Limb (tissue), 2 donors: ENCODE measurements around the gene GNA14.
"Not testable (repeated sequence)": the region's sequence is repeated elsewhere in the genome, so short reads cannot be mapped to it uniquely, and the experiment has no call there.

ENCODE experiments used
- DNase-seq, 2 donors: peaks; one replicate each; pipeline ENCODE4 v3.0.0-alpha.2; 2016; ENCODE audit errors: extremely low spot score in 2 of 2

The GNA14 gene

GRCh38 chr9:77418226-77418625 lies 229.9 kb downstream of the GNA14 start:
- no peak for DNase-seq

- no peak for DNase-seq
These were observed 230.6 kb downstream of the GNA14 start for GRCh38 chr9:77417566-77417965.

- DNase-seq = not testable (repeated sequence)
These were observed 239.6 kb downstream of the GNA14 start for GRCh38 chr9:77408521-77408920.

- no peak for DNase-seq
These were observed 244.9 kb downstream of the GNA14 start for GRCh38 chr9:77403239-77403638.

- no peak for DNase-seq
These were observed 245.8 kb downstream of the GNA14 start for GRCh38 chr9:77402286-77402685.

GRCh38 chr9:77399964-77400363 lies 248.2 kb downstream of the GNA14 start:
- DNase-seq = no peak

- DNase-seq = not testable (repeated sequence)
These were observed 249.5 kb downstream of the GNA14 start for GRCh38 chr9:77398581-77398980.

GRCh38 chr9:77392328-77392727 lies 255.8 kb downstream of the GNA14 start:
- no peak for DNase-seq

- DNase-seq = no peak
These were observed 256.3 kb downstream of the GNA14 start for GRCh38 chr9:77391834-77392233.

GRCh38 chr9:77386187-77386586 lies 261.9 kb downstream of the GNA14 start:
- no peak for DNase-seq

- no peak for DNase-seq
These were observed 263.7 kb downstream of the GNA14 start for GRCh38 chr9:77384406-77384805.

- no peak for DNase-seq
These were observed 272.1 kb downstream of the GNA14 start for GRCh38 chr9:77375956-77376532.

- DNase-seq = no peak
These were observed 273.9 kb downstream of the GNA14 start for GRCh38 chr9:77374266-77374665.
